HT1080 (cell line): Measurements from ENCODE around the gene LLGL1. TPM values are rescaled to one million over a fixed set of nuclear protein-coding genes. Genes with fewer than 3 reads are reported as not detected.

Source experiments
- DNase-seq: peaks from one replicate; pipeline ENCODE4 v3.0.0-alpha.2; 2015; ENCODE audit warnings: low read depth
- total RNA-seq: library from RNA; depleted of rRNA; stranded (reverse); fragments of >200 nt; shearing (Covaris generic); gene quantifications from 2 replicates; pipeline ENCODE4 v1.2.3, GENCODE V29; 2014

LLGL1 gene
- total RNA-seq, 1 experiment from 2014 or later, result 39.3 TPM

DNA sequence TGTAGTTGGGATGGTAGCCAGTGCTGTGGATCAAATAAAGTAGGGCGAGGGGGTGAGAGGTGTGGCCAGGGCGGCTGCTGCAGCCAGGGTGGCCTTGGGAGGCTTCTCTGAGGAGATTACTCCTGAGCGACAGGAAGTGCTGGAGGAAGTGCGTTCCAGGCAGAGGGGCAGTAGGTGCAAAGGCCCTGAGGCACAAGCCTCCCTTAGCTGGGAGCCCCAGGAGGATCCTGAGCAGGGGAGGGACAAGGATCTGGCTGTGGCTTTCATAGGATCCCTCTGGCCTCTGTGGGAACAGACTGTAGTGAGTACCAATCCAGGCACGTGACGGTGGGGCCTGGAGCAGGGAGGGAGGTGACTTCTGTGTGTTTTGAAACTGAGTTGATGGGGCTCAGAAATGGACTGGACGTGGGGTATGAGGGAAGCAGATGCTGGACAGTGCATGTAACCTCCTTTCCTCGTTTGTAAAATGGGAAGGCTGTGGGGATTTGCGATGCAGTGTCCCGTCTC is 2.8 kb downstream of the LLGL1 start:
- DNase-seq, result no peak

DNA sequence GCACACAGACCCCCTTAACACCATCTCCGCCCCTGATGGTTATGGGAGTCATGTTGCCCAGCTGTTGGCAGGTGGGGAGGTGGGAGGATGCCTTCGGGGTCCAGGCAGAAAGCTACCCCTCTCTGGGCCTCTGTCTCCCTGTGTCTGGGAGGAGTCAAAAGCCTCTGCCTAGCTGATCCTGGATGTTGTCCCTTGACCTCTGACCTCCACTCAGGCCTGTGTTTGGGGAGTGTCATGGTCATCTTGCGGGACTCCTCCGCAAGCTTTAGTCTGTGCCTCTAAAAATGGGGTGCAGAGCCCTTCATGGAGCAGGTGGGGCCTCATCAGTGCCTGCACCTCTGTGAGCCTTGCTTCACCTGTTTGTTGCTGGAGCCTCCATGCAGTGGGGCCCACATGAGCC is 3.8 kb downstream of the LLGL1 start:
- DNase-seq, result no peak

DNA sequence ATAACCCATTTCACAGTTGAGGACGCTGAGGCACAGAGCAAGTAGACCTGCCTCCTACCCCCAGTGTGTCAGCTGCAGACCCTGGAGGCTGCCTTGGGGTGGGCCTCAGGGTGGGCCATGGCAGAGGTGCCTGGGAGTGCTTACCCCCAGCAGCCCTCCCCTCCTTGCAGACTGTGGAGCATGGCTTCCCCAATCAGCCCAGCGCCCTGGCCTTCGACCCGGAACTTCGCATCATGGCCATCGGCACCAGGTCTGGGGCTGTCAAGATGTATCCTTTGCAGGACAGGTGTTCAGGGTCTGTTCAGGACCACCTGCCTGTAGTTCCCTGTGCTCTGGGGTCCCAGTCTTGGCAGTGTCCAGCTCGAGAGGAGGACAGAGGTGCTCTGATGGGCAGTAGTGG is 4.3 kb downstream of the LLGL1 start:
- DNase-seq, result no peak

DNA sequence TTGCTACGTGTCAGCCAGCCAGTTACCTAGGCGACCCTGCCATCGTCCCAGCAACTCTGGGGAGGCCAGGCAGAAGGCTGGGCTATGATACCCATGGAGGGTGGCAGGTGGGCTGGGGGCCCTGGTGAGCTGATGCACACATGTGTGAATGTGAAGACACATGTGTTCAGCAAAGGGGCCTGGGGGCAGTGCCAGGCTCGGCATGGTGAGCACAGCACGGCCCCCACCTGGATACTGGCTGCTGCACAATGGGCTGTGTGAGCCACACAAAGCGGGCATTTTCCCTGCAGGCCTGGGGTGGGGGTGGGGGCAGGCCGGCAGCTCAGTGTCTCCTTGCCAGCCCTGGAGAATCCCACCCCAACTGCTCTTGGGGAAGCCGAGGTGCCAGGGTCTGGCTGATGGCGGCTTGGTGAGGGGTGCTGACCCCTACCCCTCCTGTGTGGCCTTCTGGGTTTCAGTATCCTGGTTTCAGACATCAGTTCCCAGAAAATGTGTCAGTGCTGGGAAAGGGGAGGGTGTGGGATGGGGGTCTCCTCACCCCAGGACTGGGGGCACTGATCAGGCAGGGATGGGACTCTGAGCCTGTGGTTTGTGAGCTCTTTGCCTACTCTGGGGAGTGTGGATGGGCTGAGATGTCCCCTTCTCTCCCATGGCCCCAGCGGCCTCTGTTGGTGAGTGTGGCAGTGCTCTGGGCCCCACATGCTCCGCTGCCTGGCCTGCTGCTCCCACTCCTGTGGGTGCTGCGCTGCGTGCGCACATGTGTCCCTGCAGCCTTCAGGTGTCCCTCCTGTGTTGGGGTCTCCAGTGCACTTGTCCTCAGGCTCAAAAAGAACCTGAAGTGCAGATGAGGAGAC is 5.1 kb downstream of the LLGL1 start:
- DNase-seq, result no peak

DNA sequence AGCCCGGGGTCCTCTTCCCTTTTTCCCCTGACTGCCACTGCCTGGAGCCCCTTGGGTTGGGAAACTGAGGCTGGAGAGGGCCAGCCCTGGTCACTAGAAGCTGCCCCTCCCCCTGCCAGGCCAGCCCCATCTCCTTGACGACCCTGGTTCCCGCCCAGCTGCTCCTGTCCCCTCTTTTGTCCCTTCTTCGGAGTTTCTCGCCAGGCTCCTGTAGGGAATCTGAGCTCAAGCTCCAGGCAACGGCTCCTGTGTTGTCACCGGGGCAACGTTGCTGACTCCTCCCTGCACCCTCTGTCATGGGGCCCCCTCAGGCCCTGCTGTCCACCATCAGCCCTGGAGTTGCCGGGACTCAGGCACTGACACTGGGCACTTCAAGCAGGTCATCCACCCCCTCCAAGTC is 5.7 kb downstream of the LLGL1 start:
- DNase-seq, result no peak

DNA sequence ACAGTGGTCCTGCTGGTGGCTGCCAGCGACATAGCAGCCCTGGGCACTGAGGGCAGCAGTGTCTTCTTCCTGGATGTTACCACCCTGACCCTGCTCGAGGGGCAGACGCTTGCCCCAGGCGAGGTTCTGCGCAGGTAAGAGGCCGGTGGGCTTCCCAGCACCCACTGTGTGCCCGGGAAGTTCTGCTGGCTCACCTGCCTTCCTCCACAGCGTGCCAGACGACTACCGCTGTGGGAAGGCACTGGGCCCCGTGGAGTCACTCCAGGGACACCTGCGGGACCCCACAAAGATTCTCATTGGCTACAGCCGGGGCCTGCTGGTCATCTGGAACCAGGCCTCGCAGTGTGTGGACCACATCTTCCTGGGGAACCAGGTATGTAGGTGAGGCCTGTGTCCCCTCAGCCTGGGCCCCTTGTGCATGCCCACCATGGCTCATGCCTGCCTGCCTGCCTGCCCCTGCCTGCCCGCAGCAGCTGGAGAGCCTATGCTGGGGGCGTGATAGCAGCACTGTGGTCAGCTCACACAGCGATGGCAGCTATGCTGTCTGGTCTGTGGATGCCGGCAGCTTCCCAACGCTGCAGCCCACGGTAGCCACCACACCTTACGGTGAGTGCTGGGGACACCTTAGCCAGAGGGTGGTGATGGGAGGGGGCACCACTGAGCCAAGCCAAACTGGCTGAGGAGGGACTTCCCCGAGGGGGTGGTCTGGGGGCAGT is 8.5 kb downstream of the LLGL1 start:
- no peak for DNase-seq

DNA sequence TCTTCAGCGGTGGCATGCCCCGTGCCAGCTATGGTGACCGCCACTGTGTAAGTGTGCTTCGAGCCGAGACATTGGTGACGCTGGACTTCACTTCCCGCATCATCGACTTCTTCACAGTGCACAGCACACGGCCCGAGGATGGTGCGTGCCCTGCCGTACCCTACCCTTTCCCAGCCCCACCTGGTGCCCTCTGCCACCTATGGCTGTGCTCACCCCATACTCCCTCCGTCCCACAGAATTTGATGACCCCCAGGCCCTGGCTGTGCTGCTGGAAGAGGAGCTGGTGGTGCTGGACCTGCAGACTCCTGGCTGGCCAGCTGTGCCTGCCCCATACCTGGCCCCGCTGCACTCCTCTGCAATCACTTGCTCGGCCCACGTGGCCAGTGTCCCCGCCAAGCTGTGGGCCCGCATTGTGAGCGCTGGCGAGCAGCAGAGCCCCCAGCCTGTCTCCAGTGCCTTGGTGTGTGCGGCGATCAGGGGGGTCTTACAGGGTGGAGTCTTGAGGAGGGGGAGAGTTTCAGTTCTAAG is 9.5 kb downstream of the LLGL1 start:
- DNase-seq, result no peak

DNA sequence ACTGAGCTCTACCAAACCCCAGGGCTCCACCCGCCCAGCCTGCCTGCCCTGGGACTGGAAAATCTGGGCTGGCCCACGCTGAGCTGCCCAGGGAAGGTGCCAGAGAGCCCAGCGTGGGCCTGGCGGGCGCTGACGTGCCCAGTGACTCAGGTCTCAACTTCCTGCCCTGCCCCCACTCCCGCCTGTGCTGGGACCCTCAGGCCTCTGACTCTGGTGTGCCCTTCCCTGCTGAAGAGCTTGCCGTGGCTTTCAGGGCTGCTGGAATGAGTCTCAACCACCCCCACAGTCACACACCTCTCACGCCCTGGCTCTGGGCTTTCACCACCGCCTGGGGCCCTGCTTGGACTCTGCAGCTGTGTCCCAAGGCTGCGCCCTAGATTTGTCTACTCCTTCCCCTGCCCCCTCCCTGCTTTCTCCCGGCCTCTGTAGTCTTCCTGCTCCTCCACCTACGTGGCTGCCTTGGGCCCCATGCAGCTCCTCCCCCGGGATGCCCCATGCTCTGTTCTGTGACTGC is 10.4 kb downstream of the LLGL1 start:
- peak; percentile 93 for DNase-seq

DNA sequence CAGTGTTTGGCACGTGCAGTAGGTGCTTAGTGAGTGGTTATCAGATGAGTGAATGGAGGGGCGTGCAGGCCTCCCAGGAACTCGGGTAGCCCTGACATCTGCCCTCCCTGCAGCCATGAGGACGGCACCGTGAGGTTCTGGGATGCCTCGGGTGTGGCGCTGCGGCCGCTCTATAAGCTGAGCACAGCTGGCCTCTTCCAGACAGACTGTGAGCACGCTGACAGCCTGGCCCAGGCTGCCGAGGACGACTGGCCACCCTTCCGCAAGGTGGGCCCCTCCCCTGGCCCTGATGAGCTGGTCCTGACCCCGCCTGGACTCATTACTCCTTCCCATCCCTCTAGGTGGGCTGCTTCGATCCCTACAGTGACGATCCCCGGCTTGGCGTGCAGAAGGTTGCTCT is 11.1 kb downstream of the LLGL1 start:
- no peak for DNase-seq

DNA sequence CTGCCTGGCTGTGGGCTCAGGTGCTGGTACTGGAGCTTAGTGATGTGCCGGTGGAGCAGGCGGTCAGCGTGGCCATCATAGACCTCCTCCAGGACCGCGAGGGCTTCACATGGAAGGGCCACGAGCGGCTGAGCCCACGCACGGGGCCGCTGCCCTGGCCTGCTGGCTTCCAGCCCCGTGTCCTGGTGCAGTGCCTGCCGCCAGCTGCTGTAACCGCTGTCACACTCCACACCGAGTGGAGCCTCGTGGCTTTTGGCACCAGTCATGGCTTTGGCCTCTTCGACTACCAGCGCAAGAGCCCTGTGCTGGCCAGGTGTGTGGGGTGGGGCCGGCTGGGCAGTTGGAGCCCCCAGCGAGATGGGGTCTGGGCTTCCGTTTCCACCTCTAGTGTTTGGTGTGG is 12.0 kb downstream of the LLGL1 start:
- DNase-seq, result no peak

DNA sequence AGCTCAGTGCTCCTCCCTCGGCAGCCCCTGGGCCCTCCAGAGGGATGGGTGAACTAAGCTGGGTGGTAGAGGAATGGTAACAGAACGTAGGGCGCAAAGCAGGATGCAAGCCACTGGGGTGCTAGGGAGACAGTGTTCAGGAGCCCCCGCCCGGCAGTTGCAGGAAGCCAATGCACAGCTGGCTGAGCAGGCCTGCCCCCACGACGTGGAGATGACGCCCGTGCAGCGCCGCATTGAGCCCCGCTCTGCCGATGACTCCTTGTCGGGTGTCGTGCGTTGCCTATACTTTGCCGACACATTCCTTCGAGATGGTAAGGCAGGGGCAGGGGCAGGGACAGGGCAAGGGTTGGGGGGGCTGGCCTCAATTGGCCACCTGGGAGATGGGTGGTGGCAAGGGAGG is 12.9 kb downstream of the LLGL1 start:
- no peak for DNase-seq

DNA sequence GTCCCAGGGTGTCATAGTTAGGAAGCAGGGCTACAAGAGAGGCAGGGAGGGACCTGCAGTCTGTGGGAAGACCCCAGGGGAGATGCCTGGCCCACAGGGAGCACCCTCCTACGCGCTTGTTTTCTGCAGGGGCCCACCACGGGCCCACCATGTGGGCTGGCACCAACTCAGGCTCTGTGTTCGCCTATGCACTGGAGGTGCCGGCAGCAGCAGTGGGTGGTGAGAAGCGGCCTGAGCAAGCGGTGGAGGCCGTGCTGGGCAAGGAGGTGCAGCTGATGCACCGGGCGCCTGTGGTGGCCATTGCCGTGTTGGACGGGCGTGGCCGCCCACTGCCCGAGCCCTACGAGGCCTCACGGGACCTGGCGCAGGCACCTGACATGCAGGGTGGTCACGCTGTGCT is 15.0 kb downstream of the LLGL1 start:
- no peak for DNase-seq

DNA sequence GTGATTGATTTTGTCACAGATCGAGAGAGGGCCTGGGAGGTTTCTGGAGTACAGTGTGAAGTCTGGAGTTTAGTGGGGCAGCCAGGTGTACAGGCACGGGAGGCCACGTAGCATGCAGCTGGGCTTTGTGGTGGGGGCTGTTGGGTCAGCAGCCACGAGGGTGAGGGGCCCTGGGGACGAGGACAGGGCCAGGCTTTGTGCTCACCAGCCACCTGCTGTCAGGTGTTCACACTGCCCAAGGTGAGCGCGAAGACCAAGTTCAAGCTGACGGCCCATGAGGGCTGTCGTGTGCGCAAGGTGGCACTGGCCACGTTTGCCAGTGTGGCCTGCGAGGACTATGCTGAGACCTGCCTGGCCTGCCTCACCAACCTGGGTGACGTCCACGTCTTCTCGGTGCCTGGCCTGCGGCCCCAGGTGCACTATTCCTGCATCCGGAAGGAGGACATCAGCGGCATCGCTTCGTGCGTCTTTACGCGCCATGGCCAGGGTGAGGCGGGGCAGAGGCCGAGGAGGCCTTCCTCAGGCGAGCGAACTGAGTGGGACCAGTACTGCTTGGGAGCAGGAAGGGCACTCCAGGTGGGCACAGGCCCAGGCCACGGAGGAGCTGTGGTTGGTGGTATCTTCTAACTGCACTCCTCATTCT is 15.9 kb downstream of the LLGL1 start:
- DNase-seq, result no peak

DNA sequence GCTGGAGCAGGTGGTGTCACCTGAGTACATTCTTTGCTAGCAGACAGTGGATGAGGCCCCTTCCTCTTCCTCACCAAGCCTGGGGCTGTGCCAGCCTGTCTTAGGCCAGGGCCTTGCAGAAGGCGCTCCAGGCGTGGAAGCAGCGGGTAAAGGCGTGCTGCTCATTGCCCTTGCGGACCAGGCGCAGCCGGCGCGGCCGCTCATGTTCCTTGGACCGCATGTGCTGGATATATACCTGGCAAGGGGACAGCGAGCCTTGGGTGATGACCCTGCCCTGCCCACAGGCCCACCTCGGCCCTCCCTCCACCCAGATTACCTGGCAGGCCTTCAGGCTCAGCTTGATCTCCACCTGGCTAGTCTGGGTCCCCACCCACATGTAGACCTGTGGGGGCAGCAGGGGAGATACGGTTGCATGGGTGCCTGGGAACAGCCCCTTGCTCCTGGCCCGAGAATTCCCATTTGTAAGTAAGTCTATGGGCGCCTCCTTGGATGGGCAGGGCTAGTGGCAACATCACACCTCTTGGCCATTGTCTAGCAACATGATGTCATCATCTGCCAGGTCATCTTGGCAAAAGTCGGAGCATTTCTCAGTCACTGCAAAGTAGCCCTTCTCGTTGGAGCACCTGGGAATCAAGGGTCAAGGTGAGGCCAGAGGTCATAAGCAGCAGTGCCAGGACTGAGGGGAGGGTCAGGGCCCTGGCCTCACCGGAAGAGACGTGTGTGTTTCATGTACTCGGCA is 19.8 kb downstream of the LLGL1 start:
- no peak for DNase-seq

DNA sequence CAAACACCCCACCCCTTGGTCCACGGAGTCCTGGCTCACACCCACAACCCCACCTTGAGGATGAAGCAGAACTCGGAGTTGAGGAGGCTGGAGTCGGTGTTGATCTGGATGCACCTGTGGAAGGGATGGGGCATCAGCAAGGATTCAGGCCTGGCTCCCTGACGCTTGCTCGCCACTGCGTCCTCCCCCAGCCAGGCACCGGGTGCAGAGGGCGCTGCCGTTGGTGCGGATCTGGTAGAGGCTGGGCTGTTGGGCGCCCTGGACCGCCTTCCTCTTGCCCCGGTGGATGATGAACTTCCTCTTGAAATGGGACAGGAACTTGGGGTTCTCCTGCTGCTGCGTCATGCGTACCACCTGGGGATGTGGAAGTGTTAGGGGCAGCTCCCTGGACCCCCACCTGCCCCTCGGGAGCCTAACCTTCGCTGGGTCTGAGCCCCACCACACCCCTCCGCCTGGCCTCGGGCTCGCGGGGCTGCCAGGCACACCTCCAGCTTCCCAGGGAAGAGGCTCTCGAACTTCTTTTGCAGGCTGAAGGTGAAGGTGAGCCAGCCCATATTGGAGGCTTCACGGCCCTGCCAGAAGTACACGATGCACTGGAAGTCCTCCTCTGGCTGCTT is 20.8 kb downstream of the LLGL1 start:
- no peak for DNase-seq

DNA sequence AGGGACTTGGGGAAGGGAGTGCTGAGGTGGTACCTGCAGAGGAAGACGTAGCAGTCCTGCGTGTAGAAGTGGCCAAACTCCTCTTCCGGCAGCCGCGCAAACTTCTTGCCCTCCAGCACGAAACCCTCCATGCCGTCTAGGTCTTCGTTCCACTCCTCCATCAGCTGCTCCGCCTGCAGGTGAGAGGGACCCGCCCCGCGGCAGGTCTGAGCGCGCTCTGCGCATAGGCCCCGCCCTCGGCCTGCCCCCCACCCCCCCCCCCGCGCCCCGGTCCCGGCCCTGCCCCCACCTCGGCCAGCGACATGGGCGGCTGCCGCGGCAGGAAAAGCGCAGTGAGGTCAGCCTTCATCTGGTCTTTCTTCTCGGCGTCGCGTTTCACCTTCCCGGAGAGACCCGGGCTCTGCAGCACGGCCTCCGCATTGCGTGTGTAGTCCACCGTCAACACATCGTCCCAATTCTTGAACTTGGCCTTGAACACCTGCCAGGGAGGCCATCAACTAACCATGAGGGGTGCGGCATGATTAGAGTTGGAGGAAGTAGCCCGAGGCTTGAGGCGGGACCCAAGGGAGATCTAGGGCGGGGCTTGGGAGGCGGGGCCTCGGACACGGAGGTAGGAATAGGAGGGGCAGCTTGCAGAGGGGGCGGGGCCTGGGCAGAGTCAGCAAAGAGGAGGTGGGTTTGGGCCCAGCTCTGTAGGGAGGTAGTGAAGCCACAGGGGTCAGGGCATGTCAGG is 21.6 kb downstream of the LLGL1 start:
- DNase-seq, result no peak

DNA sequence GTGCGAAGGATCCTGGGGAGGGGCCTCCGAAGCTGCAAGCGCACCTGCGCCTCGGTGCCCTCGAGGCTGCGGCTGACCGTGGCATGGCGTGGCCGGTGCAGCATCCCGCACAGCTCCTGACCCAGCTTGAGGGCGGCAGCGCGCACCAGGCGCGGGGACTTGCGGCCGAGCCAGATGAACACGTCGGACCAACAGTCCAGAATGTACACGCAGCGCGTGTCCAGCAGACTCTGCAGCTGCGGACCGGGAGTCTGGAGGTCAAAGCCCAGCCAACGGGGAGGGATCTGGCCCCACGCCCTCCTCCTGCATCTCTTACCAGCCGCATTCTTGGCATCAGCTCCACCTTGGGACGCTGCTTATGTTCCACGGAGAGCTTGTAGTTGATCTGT is 22.2 kb downstream of the LLGL1 start:
- no peak for DNase-seq

DNA sequence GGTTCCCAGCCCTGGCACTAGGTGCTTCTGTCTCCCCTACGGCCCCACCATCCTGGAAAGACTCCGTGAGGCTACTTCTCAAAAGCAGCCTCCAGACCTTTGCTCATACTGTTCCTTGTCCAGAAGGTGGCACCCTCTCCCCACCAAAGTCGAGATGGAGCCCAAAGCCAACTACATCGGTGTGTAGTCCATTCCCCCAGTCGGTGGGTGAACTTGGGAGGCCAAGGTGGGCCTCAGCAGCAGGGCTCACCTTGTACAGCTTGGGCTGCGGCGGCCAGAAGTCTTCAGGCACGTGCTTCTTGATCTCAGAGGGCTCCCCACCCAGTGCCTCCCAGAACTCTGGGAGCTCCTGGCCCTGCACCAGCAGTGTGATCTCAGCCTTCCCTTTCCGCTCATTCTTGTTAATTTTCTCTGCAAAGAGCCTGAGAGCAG is 22.9 kb downstream of the LLGL1 start:
- DNase-seq, result peak; percentile 59

DNA sequence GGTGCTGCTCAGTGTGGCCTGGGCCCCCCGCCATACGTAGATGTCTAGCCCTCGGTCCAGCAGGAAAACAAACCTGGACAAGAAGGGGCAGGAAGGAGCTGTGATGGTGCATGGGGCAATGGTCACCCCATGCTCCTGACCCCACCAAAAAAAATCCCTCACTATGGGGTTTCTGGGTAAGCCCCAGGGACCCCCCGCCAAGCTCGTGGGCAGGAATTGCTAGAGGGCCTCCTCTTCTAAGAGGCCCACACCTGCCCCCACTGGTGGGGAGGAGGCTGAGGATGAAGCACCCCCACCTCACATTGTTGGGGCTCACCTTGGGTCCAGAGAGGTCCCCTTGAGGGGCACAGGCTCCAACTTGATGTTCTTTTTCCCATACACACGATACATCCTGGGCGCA is 23.4 kb downstream of the LLGL1 start:
- no peak for DNase-seq

DNA sequence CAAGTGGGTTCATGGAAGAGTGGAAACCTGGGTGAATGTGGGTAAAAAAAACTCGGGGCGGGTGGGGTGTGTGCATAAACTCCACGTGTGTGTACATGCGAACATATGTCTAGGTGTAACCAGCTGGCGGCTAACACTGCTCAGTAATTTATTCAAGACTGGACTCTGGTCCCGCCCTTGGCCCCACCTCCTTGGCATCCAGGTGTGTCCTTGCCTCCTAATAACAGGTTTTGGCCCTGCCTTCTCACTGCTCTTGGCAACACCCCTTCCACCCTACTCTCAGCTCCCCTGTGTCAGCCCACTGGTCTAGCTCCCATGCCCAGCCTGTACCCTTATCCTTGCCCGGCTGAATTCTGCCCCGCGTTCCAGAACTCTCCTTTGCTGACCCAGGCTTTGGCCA is 24.8 kb downstream of the LLGL1 start:
- no peak for DNase-seq
